Sigmoid colon (tissue), 4 donors: ENCODE measurements around the gene FUOM.

Experiments
- CTCF ChIP-seq, 4 experiments: fragments of 450-650 bp in 3 of 4; fragments of 200-600 bp in 1 of 4; IDR thresholded peaks; one replicate each; pipeline ENCODE4 v1.5.1; 2016 to 2019; ENCODE audit warnings: antibody characterized with exemption in 4 of 4, mild to moderate bottlenecking in 3 of 4, moderate library complexity in 2 of 4
- EP300 ChIP-seq, 4 donors: sonication (generic); formaldehyde crosslinking; IDR thresholded peaks; one replicate each; pipeline ENCODE4 v1.6.1; 2017; ENCODE audit warnings: antibody characterized with exemption in 4 of 4
- POLR2A ChIP-seq, 2 donors: fragments of 450-650 bp; IDR thresholded peaks; one replicate each; pipeline ENCODE4 v1.6.1; 2016; ENCODE audit warnings: antibody characterized with exemption in 2 of 2, mild to moderate bottlenecking in 2 of 2, moderate library complexity in 2 of 2

GRCh38 chr10:133401981-133402725, 44.3 kb upstream of the FUOM start:
- no peak for TF ChIP-seq EP300 (IDR thresholded peaks at IDR 0.05)
- TF ChIP-seq CTCF (IDR thresholded peaks at IDR 0.05): no peak
- no peak for TF ChIP-seq POLR2A (IDR thresholded peaks at IDR 0.05)
